GM21529 (cell line): ENCODE results near the gene FRYL.
A peak's percentile ranks its signal among the peaks of the same experiment; 100 is the strongest.
"Not testable (repeated sequence)": the region's sequence is repeated elsewhere in the genome, so short reads cannot be mapped to it uniquely, and the experiment has no call there.

Experiments
- ATAC-seq: cut with Tn5 transposase; IDR thresholded peaks from one replicate; pipeline ENCODE4 v1.9.1; 2021; ENCODE audit not compliant: unreplicated experiment

Gene FRYL

GRCh38 chr4:48786549-48786948 is 6.5 kb upstream of the FRYL start:
- ATAC-seq: no peak

- ATAC-seq: no peak
Observed at GRCh38 chr4:48785302-48785701, 5.2 kb upstream of the FRYL start.

DNA sequence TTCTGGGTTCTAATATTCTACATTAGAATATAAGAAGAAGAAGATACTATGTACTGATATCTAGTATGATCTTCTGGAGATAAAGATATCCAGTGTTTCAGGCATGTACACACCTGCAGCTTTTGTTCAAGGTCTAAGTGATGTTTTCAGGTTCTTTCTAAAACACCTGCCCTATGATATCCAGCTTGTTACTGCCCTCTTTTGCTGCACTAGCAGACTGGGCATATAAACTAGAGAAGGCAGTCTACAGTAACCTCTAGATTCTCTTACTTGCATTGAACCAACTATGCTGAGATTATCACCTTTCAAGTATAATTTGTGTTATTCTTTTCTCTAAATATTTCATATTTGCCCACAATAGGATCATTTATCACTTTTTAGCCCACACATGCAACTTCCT is 1.9 kb upstream of the FRYL start:
- no peak for ATAC-seq

DNA sequence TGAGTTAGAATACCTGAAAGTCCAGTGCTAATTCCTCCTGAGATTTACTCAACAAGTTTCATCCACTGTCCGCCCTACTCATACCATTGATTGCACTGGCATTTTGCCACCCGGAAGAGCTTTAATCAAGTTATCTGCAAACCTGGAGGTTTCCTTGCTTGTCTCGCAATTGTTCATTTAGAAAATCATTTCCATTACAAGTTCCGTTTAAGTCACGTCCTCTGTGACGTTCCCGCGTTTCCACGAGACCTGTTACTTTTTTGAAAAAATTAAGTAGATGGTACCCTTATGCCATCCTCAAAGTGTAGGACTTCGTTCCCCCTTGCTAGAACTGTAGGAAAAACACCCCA is 761 bp upstream of the FRYL start:
- no peak for ATAC-seq

DNA sequence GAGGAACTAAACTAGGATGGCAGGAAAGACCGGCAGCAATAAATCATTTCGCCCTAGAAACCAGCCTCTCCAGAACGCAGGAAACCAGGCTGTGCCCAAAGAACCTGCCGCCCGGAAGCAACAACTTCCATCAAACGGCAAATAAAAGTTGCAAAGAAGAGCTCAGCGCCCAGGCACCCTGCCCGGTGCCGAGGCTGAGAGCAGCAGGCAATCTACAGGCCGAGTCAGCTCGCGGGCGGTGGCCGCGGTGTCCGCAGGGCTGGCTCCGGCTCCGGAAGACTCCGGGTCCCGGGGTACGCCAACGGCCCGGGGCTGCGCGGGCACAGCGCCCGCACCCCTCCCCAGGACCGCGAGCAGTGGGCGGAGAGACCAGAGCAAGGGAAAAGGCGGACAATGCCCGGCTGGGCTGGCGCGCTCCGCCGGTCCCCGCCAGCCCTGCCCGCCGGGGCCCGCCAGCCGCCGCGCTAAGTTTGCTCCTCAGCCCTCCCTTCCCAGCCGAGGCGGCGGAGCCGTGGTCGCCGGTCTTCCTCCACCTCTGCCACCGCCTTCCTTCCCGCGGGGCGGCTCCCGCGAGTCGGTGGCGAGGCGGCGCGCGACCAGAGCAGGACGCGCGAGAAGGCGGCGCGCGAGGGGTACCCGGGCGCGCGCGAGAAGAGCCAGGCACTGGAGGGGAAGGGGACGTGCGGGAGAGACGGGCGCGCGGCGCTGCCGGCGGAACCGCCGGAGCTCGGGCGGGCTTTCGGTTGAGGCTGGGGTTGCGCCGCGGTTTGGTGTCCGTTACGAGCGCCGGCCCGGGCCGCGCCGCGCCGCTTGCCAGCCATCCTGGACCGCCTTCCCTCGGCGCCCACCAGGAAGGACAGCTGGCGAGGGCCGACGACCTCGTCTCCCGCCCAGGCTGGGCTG is 733 bp downstream of the FRYL start:
- ATAC-seq: peak; percentile 33

- no peak for ATAC-seq
Observed at GRCh38 chr4:48778431-48779094, 1.5 kb downstream of the FRYL start.

GRCh38 chr4:48777739-48778138 is 2.3 kb downstream of the FRYL start:
- ATAC-seq: no peak

GRCh38 chr4:48774760-48775710 is 5.0 kb downstream of the FRYL start:
- ATAC-seq: no peak

DNA sequence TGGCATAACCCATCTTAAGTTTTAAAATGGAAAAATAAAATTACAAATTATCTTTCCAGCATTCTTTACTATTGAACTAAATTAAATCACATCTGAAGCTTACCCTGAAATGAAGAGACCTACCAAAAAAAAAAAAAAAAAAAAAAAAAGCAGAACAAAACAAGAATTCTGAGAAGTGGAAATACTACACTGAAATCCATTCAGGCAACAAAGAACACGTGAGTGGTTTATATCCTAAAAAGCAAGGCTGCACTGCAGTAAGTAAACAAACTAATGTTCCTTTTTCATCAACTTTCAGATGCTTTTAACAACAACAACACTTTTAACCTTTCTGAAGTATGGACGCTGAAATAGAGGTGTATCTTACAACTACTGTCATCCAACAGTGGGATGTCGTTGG is 7.5 kb downstream of the FRYL start:
- ATAC-seq: no peak

- no peak for ATAC-seq
Observed at GRCh38 chr4:48767055-48767929, 12.8 kb downstream of the FRYL start.

GRCh38 chr4:48766131-48766792 is 13.8 kb downstream of the FRYL start:
- no peak for ATAC-seq

DNA sequence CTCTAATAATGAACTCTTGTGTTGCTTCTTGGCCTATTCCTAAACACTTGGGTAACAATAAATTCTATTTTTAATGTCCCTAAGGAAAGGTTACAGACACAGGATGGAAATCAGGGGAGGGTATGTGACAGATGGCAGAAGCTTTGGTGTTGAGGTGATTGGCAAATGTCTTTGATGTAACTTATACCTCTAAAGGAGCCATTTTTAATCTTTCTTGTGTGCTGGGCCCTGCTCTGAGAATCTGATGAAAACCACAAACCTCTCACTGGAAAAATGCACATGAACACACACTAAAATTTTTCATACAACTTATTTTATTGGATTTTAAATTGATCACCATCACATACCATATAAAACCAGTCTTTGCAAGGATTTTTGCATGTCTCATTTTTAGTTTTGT is 17.7 kb downstream of the FRYL start:
- no peak for ATAC-seq

DNA sequence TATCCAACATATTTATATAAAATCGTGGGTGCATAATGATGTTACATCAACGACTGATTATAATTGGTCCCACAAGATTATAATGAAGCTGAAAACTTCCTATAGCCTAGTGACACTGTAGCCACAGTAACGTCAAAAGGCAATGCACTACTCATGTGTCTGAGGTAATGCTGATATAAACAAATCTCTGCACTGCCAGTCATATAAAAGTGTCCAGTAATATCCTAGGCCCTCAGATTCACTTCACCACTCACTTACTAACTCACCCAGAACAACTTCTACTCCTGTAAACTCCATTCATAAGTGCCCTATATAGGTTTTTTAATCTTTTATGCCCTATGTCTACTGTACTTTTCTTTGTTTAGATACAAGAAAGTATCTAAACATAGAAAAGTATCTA is 18.8 kb downstream of the FRYL start:
- ATAC-seq: no peak

- not testable (repeated sequence) for ATAC-seq
Observed at GRCh38 chr4:48758703-48759102, 21.4 kb downstream of the FRYL start.

- no peak for ATAC-seq
Observed at GRCh38 chr4:48756689-48757220, 23.3 kb downstream of the FRYL start.

GRCh38 chr4:48755281-48755680 is 24.8 kb downstream of the FRYL start:
- no peak for ATAC-seq

DNA sequence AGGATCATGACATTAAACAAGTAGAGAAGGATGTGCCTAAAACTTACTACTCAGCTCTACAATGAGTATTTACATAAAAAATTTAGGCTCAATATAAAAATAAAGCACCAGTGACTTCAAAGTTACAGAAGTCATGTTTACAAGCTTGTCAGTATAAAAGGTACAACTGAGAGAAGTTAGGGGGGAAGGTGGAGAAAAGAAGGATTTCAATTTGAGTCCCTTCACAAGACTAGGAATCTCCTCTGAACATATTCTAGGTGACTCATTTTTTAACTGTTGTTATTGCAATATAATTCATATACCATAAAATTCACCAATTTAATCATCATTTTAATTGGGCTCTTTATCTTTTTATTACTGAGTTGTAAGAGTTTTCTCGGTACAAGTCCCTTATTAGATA is 26.9 kb downstream of the FRYL start:
- ATAC-seq: no peak

DNA sequence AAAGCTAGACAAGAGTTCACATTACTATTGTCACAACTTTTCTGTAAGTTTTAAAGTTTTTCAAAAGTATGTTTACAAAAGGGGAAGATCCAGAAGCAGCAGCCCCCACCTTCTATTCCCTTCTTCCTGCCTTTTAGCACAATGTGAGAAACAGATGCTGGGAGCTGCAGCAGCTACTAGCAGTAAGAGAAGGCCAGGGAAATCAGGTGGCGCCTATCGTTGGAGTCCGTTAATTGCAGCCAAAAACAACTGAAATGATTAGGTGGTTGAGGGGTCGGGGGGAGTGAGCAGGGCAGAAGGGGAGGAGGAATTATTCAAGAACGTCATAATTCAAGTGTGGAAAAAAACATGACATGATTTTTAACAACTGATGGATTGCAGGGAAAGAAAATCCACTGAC is 27.4 kb downstream of the FRYL start:
- no peak for ATAC-seq

- ATAC-seq: no peak
Observed at GRCh38 chr4:48752246-48752645, 27.8 kb downstream of the FRYL start.
